Thyroid gland (tissue), 4 donors: ENCODE data around the gene RFTN1. TPM values are rescaled to one million over a fixed set of nuclear protein-coding genes. Genes with fewer than 3 reads are reported as not detected.

Experiments used
- DNase-seq, 2 donors: peaks; one replicate each; pipeline ENCODE4 v3.0.0-alpha.2; 2019
- H3K27ac ChIP-seq, 3 donors: fragments of 200-600 bp; sonication (generic); 1 replicate in 2 of 3; 2 replicates in 1 of 3; pipeline ENCODE4 v1.5.1; 2016 to 2019; ENCODE audit warnings: mild to moderate bottlenecking in 1 of 3, moderate library complexity in 1 of 3
- H3K27me3 ChIP-seq: fragments of 200-600 bp; sonication (generic); one replicate; pipeline ENCODE4 v1.5.1; 2019
- H3K36me3 ChIP-seq, 2 donors: fragments of 200-600 bp; sonication (generic); one replicate each; pipeline ENCODE4 v1.5.1; 2016 to 2019
- H3K4me1 ChIP-seq, 2 donors: fragments of 200-600 bp; sonication (generic); one replicate each; pipeline ENCODE4 v1.5.1; 2017 to 2019
- H3K4me3 ChIP-seq, 3 donors: fragments of 200-600 bp; sonication (generic); replicated peaks in 1 of 3; 1 replicate in 2 of 3; 2 replicates in 1 of 3; pipeline ENCODE4 v1.5.1; 2016; ENCODE audit warnings: mild to moderate bottlenecking in 1 of 3
- H3K9me3 ChIP-seq: fragments of 200-600 bp; sonication (generic); one replicate; pipeline ENCODE4 v1.5.1; 2017
- POLR2A ChIP-seq, 2 donors: fragments of 450-650 bp; IDR thresholded peaks; one replicate each; pipeline ENCODE4 v1.6.1; 2017; ENCODE audit warnings: antibody characterized with exemption in 2 of 2, mild to moderate bottlenecking in 2 of 2, moderate library complexity in 1 of 2
- WGBS, 2 donors: methylation state at CpG; one replicate each; pipeline ENCODE4 v1.1.5; 2017; 5-methylcytosine and 5-hydroxymethylcytosine counted together
- intact Hi-C: fragments of 100-400 bp; cut with DNase I; formaldehyde crosslinking; loops from one replicate; pipeline ENCODE4 v1.15.1; 2023
- total RNA-seq, 4 donors: library from RNA; depleted of rRNA; stranded (reverse); fragments of >200 nt; gene quantifications; one replicate each; pipeline ENCODE4 v1.2.3, GENCODE V29; 2016
- TF ChIP-seq, protein P1 (sequence below), 6 experiments: fragments of 200-600 bp in 3 of 6; fragments of 450-650 bp in 3 of 6; sonication (generic) in 3 of 6; IDR thresholded peaks; one replicate each; pipeline ENCODE4 v1.5.1; 2016 to 2019; ENCODE audit warnings: antibody characterized with exemption in 6 of 6, mild to moderate bottlenecking in 2 of 6, inconsistent platforms in 1 of 6, moderate library complexity in 1 of 6

RFTN1 gene
- total RNA-seq, 4 donors from 2014 or later: 110 to 239 (median 153) TPM

DNA sequence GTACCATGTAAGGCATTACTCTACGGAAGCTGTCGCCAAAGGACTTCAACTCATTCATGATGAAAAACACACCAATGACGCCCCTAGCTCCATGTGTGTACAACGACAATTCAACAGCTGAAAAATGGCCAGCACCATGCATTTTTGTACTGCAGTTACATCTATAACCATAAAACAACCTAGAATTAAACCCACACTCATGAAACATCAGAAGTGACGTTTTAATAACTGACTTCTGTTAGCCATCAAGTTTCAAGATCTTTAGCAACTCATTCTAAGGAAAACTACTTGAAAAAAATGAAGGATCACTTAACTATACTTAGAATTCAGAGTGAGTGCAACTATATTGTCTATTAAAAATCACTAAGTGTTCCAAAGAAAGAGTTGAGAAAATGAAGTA, 84.9 kb downstream of the RFTN1 start:
- Histone ChIP-seq H3K4me3 (no peak overlapping the region), H3K27me3 (no peaks in the 10 kb centered on the region), H3K9me3 (no peaks in the 10 kb centered on the region), H3K4me1 (peaks cover 4 to 22% of the 10 kb centered on the region in 2 donors), H3K27ac (no peak overlapping the region), H3K36me3 (peaks cover 0 to 15% of the 10 kb centered on the region in 2 donors)
- WGBS, 2 donors: 88 to 97% methylated on average over 5 of the region's 5 CpGs
- DNase-seq: no peak
- TF ChIP-seq, protein P1, sequence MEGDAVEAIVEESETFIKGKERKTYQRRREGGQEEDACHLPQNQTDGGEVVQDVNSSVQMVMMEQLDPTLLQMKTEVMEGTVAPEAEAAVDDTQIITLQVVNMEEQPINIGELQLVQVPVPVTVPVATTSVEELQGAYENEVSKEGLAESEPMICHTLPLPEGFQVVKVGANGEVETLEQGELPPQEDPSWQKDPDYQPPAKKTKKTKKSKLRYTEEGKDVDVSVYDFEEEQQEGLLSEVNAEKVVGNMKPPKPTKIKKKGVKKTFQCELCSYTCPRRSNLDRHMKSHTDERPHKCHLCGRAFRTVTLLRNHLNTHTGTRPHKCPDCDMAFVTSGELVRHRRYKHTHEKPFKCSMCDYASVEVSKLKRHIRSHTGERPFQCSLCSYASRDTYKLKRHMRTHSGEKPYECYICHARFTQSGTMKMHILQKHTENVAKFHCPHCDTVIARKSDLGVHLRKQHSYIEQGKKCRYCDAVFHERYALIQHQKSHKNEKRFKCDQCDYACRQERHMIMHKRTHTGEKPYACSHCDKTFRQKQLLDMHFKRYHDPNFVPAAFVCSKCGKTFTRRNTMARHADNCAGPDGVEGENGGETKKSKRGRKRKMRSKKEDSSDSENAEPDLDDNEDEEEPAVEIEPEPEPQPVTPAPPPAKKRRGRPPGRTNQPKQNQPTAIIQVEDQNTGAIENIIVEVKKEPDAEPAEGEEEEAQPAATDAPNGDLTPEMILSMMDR (IDR thresholded peaks at IDR 0.05): no peak
- no peak for TF ChIP-seq POLR2A (IDR thresholded peaks at IDR 0.05)
- intact Hi-C loops: no loop called here

DNA sequence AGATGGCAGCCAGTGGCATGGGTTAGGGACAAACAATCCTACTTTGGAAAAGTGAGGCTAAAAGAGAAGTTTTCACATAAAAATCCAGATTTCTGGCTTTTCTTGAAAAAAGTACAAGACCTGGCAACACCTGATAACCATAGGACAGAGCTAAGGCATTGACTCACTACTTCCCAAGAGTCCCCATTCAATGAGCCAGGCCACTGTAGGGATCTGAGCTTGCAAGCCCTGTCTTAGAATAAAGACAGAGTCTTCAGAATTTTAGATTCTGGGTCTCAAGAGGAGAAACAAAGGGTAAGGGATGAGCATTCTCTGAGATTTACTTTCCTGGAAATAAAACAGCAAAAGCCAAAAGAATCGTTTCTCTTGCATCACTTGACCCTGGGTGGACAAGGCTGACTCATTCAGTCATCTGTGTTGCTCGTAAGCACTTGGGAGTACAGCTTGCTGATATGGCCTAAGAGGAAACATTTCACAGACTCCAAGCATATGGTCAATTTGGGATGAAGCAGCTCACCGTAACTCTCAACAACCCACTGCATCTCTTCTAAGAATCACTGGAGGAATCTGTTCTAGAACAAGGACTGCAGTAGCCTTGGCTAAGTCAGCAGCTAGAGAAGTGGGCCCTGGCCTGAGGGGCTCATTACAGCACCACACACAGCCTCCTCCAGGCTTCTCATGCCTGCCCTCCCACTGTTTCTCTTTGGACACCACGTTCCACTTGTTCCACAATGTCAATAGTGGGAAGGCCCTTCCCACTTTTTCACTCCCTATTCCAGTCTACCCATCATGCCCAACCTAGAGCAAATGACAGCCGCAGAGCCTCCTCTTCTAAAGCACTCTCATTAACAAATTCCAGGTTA, 86.2 kb downstream of the RFTN1 start:
- DNase-seq: no peak
- Histone ChIP-seq H3K9me3 (no peaks in the 10 kb centered on the region), H3K4me3 (no peak overlapping the region), H3K27ac (peak overlapping the region in 2 of 3 donors; percentile 6 to 25), H3K4me1 (peaks cover 12 to 31% of the 10 kb centered on the region in 2 donors), H3K27me3 (no peaks in the 10 kb centered on the region), H3K36me3 (peaks cover 0 to 9% of the 10 kb centered on the region in 2 donors)
- intact Hi-C loops: no loop called here
- TF ChIP-seq POLR2A (IDR thresholded peaks at IDR 0.05): no peak
- TF ChIP-seq, protein P1 (IDR thresholded peaks at IDR 0.05): no peak
- 68 to 78% methylated on average over 5 of the region's 5 CpGs for WGBS, 2 donors

DNA sequence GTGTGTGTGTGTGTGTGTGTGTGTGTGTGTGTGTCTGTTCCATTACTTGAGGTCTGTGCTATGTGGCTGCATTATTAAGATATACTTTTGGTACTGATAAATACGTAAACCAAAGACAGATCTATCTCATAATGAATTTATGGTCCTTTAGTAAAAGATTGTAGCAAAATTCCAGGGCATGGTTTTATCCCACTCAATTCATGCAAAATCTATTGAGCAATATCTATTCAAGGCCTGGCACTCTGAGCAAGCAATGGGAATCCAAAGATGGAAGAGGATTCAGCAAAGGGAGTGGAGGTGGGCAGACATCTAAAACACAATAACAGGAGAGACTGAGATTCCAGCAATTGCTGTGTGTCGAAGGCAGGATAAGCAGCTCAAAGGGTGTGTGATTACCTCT, 86.8 kb downstream of the RFTN1 start:
- Histone ChIP-seq H3K4me1 (peaks cover 12 to 31% of the 10 kb centered on the region in 2 donors), H3K27ac (no peak overlapping the region), H3K9me3 (no peaks in the 10 kb centered on the region), H3K27me3 (no peaks in the 10 kb centered on the region), H3K4me3 (no peak overlapping the region), H3K36me3 (peaks cover 0 to 4% of the 10 kb centered on the region in 2 donors)
- intact Hi-C loops: no loop called here
- TF ChIP-seq POLR2A (IDR thresholded peaks at IDR 0.05): no peak
- TF ChIP-seq, protein P1 (IDR thresholded peaks at IDR 0.05): no peak
- 91 to 94% methylated on average over 2 of the region's 2 CpGs for WGBS, 2 donors
- no peak for DNase-seq

DNA sequence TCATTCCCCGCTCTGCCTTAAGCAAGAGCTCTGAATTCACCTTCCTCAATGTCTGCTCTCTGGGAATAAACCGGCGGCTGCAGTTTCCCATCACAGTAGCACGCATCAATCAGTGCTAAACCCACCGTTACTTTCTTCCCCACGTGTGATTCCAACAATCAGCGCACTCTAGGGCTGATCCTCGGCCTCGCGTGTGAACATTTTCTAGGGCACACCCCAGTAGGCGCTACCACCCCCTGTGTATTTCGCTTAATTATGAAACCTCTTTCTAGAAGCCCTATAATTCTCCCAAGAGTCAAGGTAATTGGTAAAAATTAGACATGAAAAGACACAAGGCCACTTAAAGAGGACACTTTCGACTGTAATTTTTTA, 87.5 kb downstream of the RFTN1 start:
- Histone ChIP-seq H3K9me3 (no peaks in the 10 kb centered on the region), H3K36me3 (no peaks in the 10 kb centered on the region), H3K4me3 (no peak overlapping the region), H3K27me3 (no peaks in the 10 kb centered on the region), H3K4me1 (peaks cover 12 to 31% of the 10 kb centered on the region in 2 donors), H3K27ac (no peak overlapping the region)
- WGBS, 2 donors: 93% methylated on average over 13 of the region's 13 CpGs
- no peak for DNase-seq
- no peak for TF ChIP-seq POLR2A (IDR thresholded peaks at IDR 0.05)
- TF ChIP-seq, protein P1 (IDR thresholded peaks at IDR 0.05): no peak
- intact Hi-C loops: no loop called here

DNA sequence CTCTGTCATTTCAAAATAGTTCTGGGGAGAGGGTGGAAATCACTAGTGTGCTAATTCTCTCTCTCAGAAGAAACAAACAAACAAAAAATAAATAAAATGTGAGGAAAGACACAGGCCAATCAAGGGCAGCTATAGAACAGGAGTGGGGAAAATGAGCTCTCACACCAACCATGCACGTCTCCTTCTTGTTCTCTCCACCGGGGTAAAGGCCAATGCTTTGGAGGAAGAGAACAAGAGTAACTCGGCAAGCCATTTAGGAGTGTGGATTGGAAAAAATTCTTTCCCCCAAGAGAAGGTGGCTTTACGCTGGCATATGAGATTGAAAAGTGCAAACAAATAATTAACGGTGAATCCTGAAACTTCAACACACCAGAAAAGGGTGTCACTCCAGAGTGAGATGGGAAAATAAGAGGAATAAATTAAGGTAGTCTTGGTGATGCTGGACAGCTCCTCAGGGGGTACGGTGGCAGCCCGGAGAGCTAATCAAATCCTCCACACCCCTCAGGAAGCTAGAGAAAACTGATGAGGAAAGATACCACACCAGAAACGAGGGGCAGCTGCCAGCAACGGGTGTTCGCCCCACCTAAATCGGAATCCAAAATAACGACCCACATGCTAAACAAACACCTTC, 88.0 kb downstream of the RFTN1 start:
- no peak overlapping the region for H3K27ac ChIP-seq
- WGBS, 2 donors: 81 to 83% methylated on average over 12 of the region's 12 CpGs
- H3K9me3 ChIP-seq: no peaks in the 10 kb centered on the region
- no peak for DNase-seq
- H3K36me3 ChIP-seq: no peaks in the 10 kb centered on the region
- intact Hi-C loops: no loop called here
- TF ChIP-seq, protein P1 (IDR thresholded peaks at IDR 0.05): no peak
- TF ChIP-seq POLR2A (IDR thresholded peaks at IDR 0.05): no peak
- H3K4me1 ChIP-seq: peaks cover 12 to 31% of the 10 kb centered on the region in 2 donors
- H3K4me3 ChIP-seq: no peak overlapping the region
- no peaks in the 10 kb centered on the region for H3K27me3 ChIP-seq
